H9 (cell line): ENCODE results near the gene ATP1A2. TPM values are rescaled to one million over a fixed set of nuclear protein-coding genes. Genes with fewer than 3 reads are reported as not detected.

ENCODE experiments used
- DNase-seq: peaks from one replicate; pipeline ENCODE4 v3.0.0-alpha.2; 2017
- H2AFZ ChIP-seq: one replicate; pipeline ENCODE4 v1.6.1; 2013; ENCODE audit warnings: mild to moderate bottlenecking, low read length, control low read depth, moderate library complexity
- H2AK5ac ChIP-seq: 2 replicates; pipeline ENCODE4 v1.6.1; 2013; ENCODE audit warnings: low read length, control low read depth, mixed read lengths; ENCODE audit not compliant: insufficient read length
- H2BK120ac ChIP-seq: one replicate; pipeline ENCODE4 v1.6.1; 2013; ENCODE audit warnings: low read depth, mild to moderate bottlenecking, low read length, control low read depth, inconsistent platforms; ENCODE audit not compliant: poor library complexity, severe bottlenecking
- H2BK12ac ChIP-seq: 2 replicates; pipeline ENCODE4 v1.6.1; 2013; ENCODE audit warnings: low read length, control low read depth, mixed read lengths, low read depth; ENCODE audit not compliant: insufficient read length
- H2BK15ac ChIP-seq: 2 replicates; pipeline ENCODE4 v1.6.1; 2013; ENCODE audit warnings: low read depth, low read length, control low read depth
- H2BK20ac ChIP-seq: one replicate; pipeline ENCODE4 v1.6.1; 2013; ENCODE audit warnings: low read depth, mild to moderate bottlenecking, low read length, control low read depth, inconsistent platforms; ENCODE audit not compliant: poor library complexity, severe bottlenecking
- H2BK5ac ChIP-seq: 2 replicates; pipeline ENCODE4 v1.6.1; 2013; ENCODE audit warnings: low read length, control low read depth, mixed read lengths; ENCODE audit not compliant: insufficient read length
- H3K14ac ChIP-seq: 2 replicates; pipeline ENCODE4 v1.6.1; 2013; ENCODE audit warnings: low read length, control low read depth; ENCODE audit not compliant: insufficient read depth
- H3K18ac ChIP-seq: 2 replicates; pipeline ENCODE4 v1.6.1; 2013; ENCODE audit warnings: low read depth, mild to moderate bottlenecking, mixed read lengths, low read length, control low read depth; ENCODE audit not compliant: insufficient read length
- H3K23ac ChIP-seq: 2 replicates; pipeline ENCODE4 v1.6.1; 2013; ENCODE audit warnings: low read length, control low read depth, mixed read lengths, low read depth; ENCODE audit not compliant: insufficient read length
- H3K23me2 ChIP-seq: 2 replicates; pipeline ENCODE4 v1.6.1; 2013; ENCODE audit warnings: low read depth, mild to moderate bottlenecking, mixed read lengths, low read length, control low read depth; ENCODE audit not compliant: insufficient read length, poor library complexity, severe bottlenecking
- H3K27ac ChIP-seq: 2 replicates; pipeline ENCODE4 v1.5.1; 2013; ENCODE audit warnings: low read length, control low read depth, mixed read lengths, low read depth; ENCODE audit not compliant: insufficient read length
- H3K27me3 ChIP-seq: 2 replicates; pipeline ENCODE4 v1.6.1; 2013; ENCODE audit warnings: low read length, control low read depth, inconsistent platforms; ENCODE audit not compliant: insufficient read depth
- H3K4ac ChIP-seq: 2 replicates; pipeline ENCODE4 v1.6.1; 2013; ENCODE audit warnings: low read depth, mild to moderate bottlenecking, control low read depth, inconsistent platforms, low read length, moderate library complexity
- H3K4me1 ChIP-seq: 2 replicates; pipeline ENCODE4 v1.6.1; 2013; ENCODE audit warnings: low read length, control low read depth, inconsistent platforms; ENCODE audit not compliant: insufficient read depth
- H3K4me2 ChIP-seq: 2 replicates; pipeline ENCODE4 v1.6.1; 2013; ENCODE audit warnings: low read length, control low read depth, mixed read lengths; ENCODE audit not compliant: insufficient read length, insufficient read depth
- H3K56ac ChIP-seq: 2 replicates; pipeline ENCODE4 v1.6.1; 2013; ENCODE audit warnings: low read depth, mild to moderate bottlenecking, mixed read lengths, low read length, control low read depth; ENCODE audit not compliant: insufficient read length
- H3K79me1 ChIP-seq: 2 replicates; pipeline ENCODE4 v1.6.1; 2013; ENCODE audit warnings: low read depth, mild to moderate bottlenecking, moderate library complexity, low read length, control low read depth, inconsistent platforms; ENCODE audit not compliant: insufficient read depth, poor library complexity, severe bottlenecking
- H3K79me2 ChIP-seq: 2 replicates; pipeline ENCODE4 v1.6.1; 2013; ENCODE audit warnings: low read length, control low read depth, inconsistent platforms; ENCODE audit not compliant: insufficient read depth
- H3K9ac ChIP-seq: 2 replicates; pipeline ENCODE4 v1.6.1; 2013; ENCODE audit warnings: low read length, control low read depth, mixed read lengths; ENCODE audit not compliant: insufficient read length; ENCODE audit errors: extremely low read depth
- H3K9me3 ChIP-seq: one replicate; pipeline ENCODE4 v1.6.1; 2013; ENCODE audit warnings: low read depth, low read length, inconsistent platforms; ENCODE audit not compliant: control insufficient read depth
- H3T11ph ChIP-seq: one replicate; pipeline ENCODE4 v1.6.1; 2013; ENCODE audit warnings: mild to moderate bottlenecking, low read length, control low read depth, inconsistent platforms
- H4K20me1 ChIP-seq: one replicate; pipeline ENCODE4 v1.6.1; 2013; ENCODE audit not compliant: control insufficient read depth, insufficient read length, insufficient read depth
- H4K5ac ChIP-seq: 2 replicates; pipeline ENCODE4 v1.6.1; 2013; ENCODE audit warnings: low read depth, mild to moderate bottlenecking, mixed read lengths, low read length, control low read depth; ENCODE audit not compliant: insufficient read length
- H4K8ac ChIP-seq: replicated peaks from 2 replicates; pipeline ENCODE4 v1.6.1; 2013; ENCODE audit warnings: low read length, control low read depth, mixed read lengths, low read depth; ENCODE audit not compliant: insufficient read length
- H4K91ac ChIP-seq: 2 replicates; pipeline ENCODE4 v1.6.1; 2013; ENCODE audit warnings: low read depth, mild to moderate bottlenecking, moderate library complexity, mixed read lengths, low read length, control low read depth; ENCODE audit not compliant: insufficient read length
- H3K27ac Mint-ChIP-seq, 3 experiments: 2 replicates in 2 of 3; 3 replicates in 1 of 3; pipeline ENCODE4 v1.8.0; 2020 to 2021; ENCODE audit warnings: mixed read lengths in 3 of 3, mild to moderate bottlenecking in 1 of 3, moderate library complexity in 1 of 3
- H3K27me3 Mint-ChIP-seq: 2 replicates; pipeline ENCODE4 v1.8.0; 2021; ENCODE audit warnings: low read depth, mild to moderate bottlenecking, moderate library complexity, mixed read lengths
- H3K36me3 Mint-ChIP-seq, 3 experiments: 2 replicates in 2 of 3; 3 replicates in 1 of 3; pipeline ENCODE4 v1.8.0; 2020 to 2021; ENCODE audit warnings: low read depth in 3 of 3, mixed read lengths in 3 of 3; ENCODE audit not compliant: insufficient read depth in 1 of 3
- H3K4me1 Mint-ChIP-seq, 2 experiments: 2 replicates each; pipeline ENCODE4 v1.8.0; 2020; ENCODE audit warnings: mixed read lengths in 2 of 2
- H3K4me3 Mint-ChIP-seq, 2 experiments: 2 replicates in 1 of 2; 3 replicates in 1 of 2; pipeline ENCODE4 v1.8.0; 2020 to 2021; ENCODE audit warnings: mild to moderate bottlenecking in 2 of 2, mixed read lengths in 2 of 2, moderate library complexity in 1 of 2
- H3K9me3 Mint-ChIP-seq, 2 experiments: 2 replicates in 1 of 2; 3 replicates in 1 of 2; pipeline ENCODE4 v1.8.0; 2020; ENCODE audit warnings: mild to moderate bottlenecking in 2 of 2, mixed read lengths in 2 of 2, moderate library complexity in 1 of 2
- CTCF ChIP-seq: fragments of 200-600 bp; sonication (generic); conservative IDR thresholded peaks from 3 replicates; pipeline ENCODE4 v1.8.0; 2021; ENCODE audit warnings: antibody characterized with exemption, mild to moderate bottlenecking
- WGBS: extraction: QIAGEN DNeasy Blood & Tissue Kit; methylation state at CpG from one replicate; pipeline ENCODE4 v1.1.7; 2013; ENCODE audit warnings: missing lambda C conversion rate, low lambda C conversion rate, mixed read lengths; ENCODE audit not compliant: insufficient read length; ENCODE audit errors: extremely low coverage; 5-methylcytosine and 5-hydroxymethylcytosine counted together
- total RNA-seq: library from RNA; stranded (reverse); gene quantifications from 2 replicates; pipeline ENCODE4 v1.2.1, GENCODE V29; 2021

Gene ATP1A2
- total RNA-seq, 1 experiment from 2014 or later = 3.0 TPM

- H3K27me3 ChIP-seq = no peaks in the 10 kb centered on the region
- no peaks in the 10 kb centered on the region for H3K23me2 ChIP-seq
- H2AFZ ChIP-seq = no peak overlapping the region
- H3K9ac ChIP-seq = no peak overlapping the region
- H3K27ac Mint-ChIP-seq = no peak overlapping the region
- no peaks in the 10 kb centered on the region for H3K79me1 ChIP-seq
- DNase-seq = no peak
- H2BK120ac ChIP-seq = no peak overlapping the region
- H4K91ac ChIP-seq = no peak overlapping the region
- no peak overlapping the region for H3K4ac ChIP-seq
- peaks cover 0 to 73% (median 70%) of the 10 kb centered on the region in 3 experiments; a peak in 5 of 7 replicates for H3K36me3 Mint-ChIP-seq
- no peak overlapping the region for H4K8ac ChIP-seq
- no peak overlapping the region for H3K14ac ChIP-seq
- H3K4me1 ChIP-seq = no peaks in the 10 kb centered on the region; the same call in 1 of the 2 replicates
- H3K4me2 ChIP-seq = no peak overlapping the region
- no peak for TF ChIP-seq CTCF
- no peak overlapping the region for H3K4me3 Mint-ChIP-seq
- no peak overlapping the region for H3K18ac ChIP-seq
- no peak overlapping the region for H2BK12ac ChIP-seq
- no peak overlapping the region for H2BK15ac ChIP-seq
- WGBS = no CpG with 5 or more reads among the region's 5 CpGs
- no peak overlapping the region for H3T11ph ChIP-seq
- H4K5ac ChIP-seq = no peak overlapping the region
- H3K9me3 ChIP-seq = no peaks in the 10 kb centered on the region
- H3K4me1 Mint-ChIP-seq = peaks cover 6 to 10% of the 10 kb centered on the region in 2 experiments
- H3K9me3 Mint-ChIP-seq = no peaks in the 10 kb centered on the region
- H3K79me2 ChIP-seq = no peaks in the 10 kb centered on the region
- no peak overlapping the region for H3K23ac ChIP-seq
- no peak overlapping the region for H2AK5ac ChIP-seq
- no peak overlapping the region for H3K56ac ChIP-seq
- no peak overlapping the region for H2BK5ac ChIP-seq
- H4K20me1 ChIP-seq = no peaks in the 10 kb centered on the region
- peaks cover 2% of the 10 kb centered on the region for H3K27me3 Mint-ChIP-seq
- H3K27ac ChIP-seq = no peak overlapping the region
- no peak overlapping the region for H2BK20ac ChIP-seq
Measured at GRCh38 chr1:160129046-160129445, 13.5 kb downstream of the ATP1A2 start.
